ENCODE results near the gene HYDIN. TPM values are rescaled to one million over a fixed set of nuclear protein-coding genes. Genes with fewer than 3 reads are reported as not detected.
A peak's percentile ranks its signal among the peaks of the same experiment; 100 is the strongest.

The HYDIN gene
- total and polyA plus RNA-seq, 2 experiments from 2014 or later: 0.04 to 0.67 TPM

DNA sequence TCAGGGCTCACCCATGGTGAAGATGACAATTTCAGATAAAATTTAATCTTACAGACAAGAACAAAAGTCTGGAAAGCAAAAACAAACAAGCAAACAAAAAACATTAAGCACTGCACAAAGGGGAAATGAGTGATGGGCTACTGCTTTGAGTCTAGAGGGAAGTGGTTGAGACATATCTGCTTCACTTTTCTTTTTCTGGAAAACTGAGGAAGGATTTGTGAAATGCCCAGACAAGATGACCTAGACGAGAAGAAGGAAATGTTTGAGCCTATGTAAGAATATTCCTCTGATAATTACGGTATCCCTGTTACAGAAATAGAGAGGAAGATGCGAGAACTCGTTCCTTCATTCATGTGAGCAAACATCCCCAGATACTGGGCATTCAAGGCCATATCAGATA, 11.5 kb upstream of the HYDIN start:
- Histone ChIP-seq H3K4me2 (peak overlapping the region; percentile 37), H2AFZ (no peak overlapping the region), H3K4me1 (ENCODE audit: insufficient read depth) (peaks cover 11% of the 10 kb centered on the region), H3K36me3 (replicated peaks; ENCODE audit: insufficient read depth, low read depth) (no peaks in the 10 kb centered on the region), H3K9me2 (replicated peaks; ENCODE audit: insufficient read depth) (no peaks in the 10 kb centered on the region), H3K4me3 (no peak overlapping the region), H3K27me3 (no peaks in the 10 kb centered on the region), H3K79me2 (no peaks in the 10 kb centered on the region), H3K9me3 (ENCODE audit: low read depth) (no peaks in the 10 kb centered on the region), H4K20me1 (ENCODE audit: insufficient read depth, poor library complexity, severe bottlenecking) (no peaks in the 10 kb centered on the region), H3K27ac (peak overlapping the region; percentile 25)
- TF ChIP-seq CTCF (IDR thresholded peaks at IDR 0.05; ENCODE audit: poor library complexity) (no peak), EZH2 (IDR thresholded peaks at IDR 0.05; ENCODE audit: borderline replicate concordance) (no peak), EZH2phosphoT487 (IDR thresholded peaks at IDR 0.05; ENCODE audit: low read depth, severe bottlenecking, unreplicated experiment) (no peak)
- 92% methylated on average over 4 of the region's 4 CpGs for WGBS (ENCODE audit: low lambda C conversion rate, missing lambda C conversion rate)
- no peak for DNase-seq (ENCODE audit: low spot score)

GRCh38 chr16:71229344-71229743, 1.2 kb downstream of the HYDIN start:
- peaks cover 7% of the 10 kb centered on the region for H3K9me3 ChIP-seq (ENCODE audit: low read depth)
- H4K20me1 ChIP-seq (ENCODE audit: insufficient read depth, poor library complexity, severe bottlenecking): no peaks in the 10 kb centered on the region
- H3K27me3 ChIP-seq: no peaks in the 10 kb centered on the region
- H3K27ac ChIP-seq: no peak overlapping the region
- no peak overlapping the region for H2AFZ ChIP-seq
- no peaks in the 10 kb centered on the region for H3K9me2 ChIP-seq (replicated peaks; ENCODE audit: insufficient read depth)
- H3K4me1 ChIP-seq (ENCODE audit: insufficient read depth): no peaks in the 10 kb centered on the region
- H3K79me2 ChIP-seq: no peaks in the 10 kb centered on the region
- no peaks in the 10 kb centered on the region for H3K36me3 ChIP-seq (replicated peaks; ENCODE audit: insufficient read depth, low read depth)
- DNase-seq (ENCODE audit: low spot score): no peak
- H3K4me2 ChIP-seq: no peak overlapping the region
- 100% methylated on average over 1 of the region's 1 CpG for WGBS (ENCODE audit: low lambda C conversion rate, missing lambda C conversion rate)
- TF ChIP-seq EZH2 (IDR thresholded peaks at IDR 0.05; ENCODE audit: borderline replicate concordance) (no peak), EZH2phosphoT487 (IDR thresholded peaks at IDR 0.05; ENCODE audit: low read depth, severe bottlenecking, unreplicated experiment) (no peak), CTCF (IDR thresholded peaks at IDR 0.05; ENCODE audit: poor library complexity) (no peak)
- no peak overlapping the region for H3K4me3 ChIP-seq

DNA sequence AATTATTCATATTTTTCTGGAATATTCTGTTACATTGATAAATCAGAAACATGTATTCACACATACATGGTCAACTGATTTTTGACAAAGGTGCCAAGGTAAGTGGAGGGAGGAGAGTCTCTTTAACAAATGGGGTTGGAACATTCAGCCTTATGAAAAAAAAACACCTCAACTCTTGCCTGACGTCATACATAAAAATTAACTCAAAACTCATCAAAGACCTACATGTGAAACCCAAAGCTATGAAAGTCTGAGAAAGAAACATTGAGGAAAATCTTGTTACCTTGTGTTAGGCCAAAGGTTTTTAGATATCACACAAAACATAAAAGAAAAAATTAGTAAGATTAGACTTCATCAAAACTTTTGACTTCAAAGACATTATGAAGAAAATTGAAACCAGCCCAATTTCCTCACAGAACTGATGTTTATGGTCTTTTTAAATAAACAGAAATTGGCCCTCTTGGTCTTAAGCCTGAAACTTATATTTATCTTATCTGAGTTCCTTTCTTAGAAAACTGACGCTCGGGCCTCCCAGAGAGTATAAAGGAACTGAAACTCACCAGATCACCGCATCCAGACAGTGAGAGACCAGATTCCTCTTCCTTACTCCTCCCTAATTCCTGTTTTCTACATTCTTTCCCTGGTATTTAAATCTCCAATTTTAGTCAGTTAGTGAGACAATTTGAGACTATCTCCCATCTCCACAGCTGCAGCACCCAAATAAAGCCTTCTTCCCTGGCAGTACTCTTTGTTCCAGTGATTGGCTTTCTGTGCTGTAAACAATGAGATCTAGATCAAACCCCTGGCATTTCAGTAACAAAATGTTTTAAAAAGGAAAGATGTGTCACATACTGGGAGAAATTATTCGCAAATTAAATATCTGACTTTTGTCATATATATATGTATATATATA, 4.0 kb downstream of the HYDIN start:
- Histone ChIP-seq H2AFZ (no peak overlapping the region), H3K9me3 (ENCODE audit: low read depth) (peaks cover 7% of the 10 kb centered on the region)
- WGBS (ENCODE audit: low lambda C conversion rate, missing lambda C conversion rate): 71% methylated on average over 5 of the region's 5 CpGs

More for the DNA sequence above, 4.0 kb downstream of the HYDIN start:
- no peak for DNase-seq (ENCODE audit: low spot score)
- H3K27me3 ChIP-seq: no peaks in the 10 kb centered on the region
- no peaks in the 10 kb centered on the region for H3K79me2 ChIP-seq
- no peaks in the 10 kb centered on the region for H3K36me3 ChIP-seq (replicated peaks; ENCODE audit: insufficient read depth, low read depth)
- TF ChIP-seq CTCF (IDR thresholded peaks at IDR 0.05; ENCODE audit: poor library complexity) (no peak), EZH2phosphoT487 (IDR thresholded peaks at IDR 0.05; ENCODE audit: low read depth, severe bottlenecking, unreplicated experiment) (no peak), EZH2 (IDR thresholded peaks at IDR 0.05; ENCODE audit: borderline replicate concordance) (no peak)
- H3K9me2 ChIP-seq (replicated peaks; ENCODE audit: insufficient read depth): no peaks in the 10 kb centered on the region
- no peaks in the 10 kb centered on the region for H3K4me1 ChIP-seq (ENCODE audit: insufficient read depth)
- no peaks in the 10 kb centered on the region for H4K20me1 ChIP-seq (ENCODE audit: insufficient read depth, poor library complexity, severe bottlenecking)
- no peak overlapping the region for H3K4me3 ChIP-seq
- no peak overlapping the region for H3K4me2 ChIP-seq
- H3K27ac ChIP-seq: no peak overlapping the region
